GM23248 (cell line): ENCODE measurements around the gene SLC39A12. TPM values are rescaled to one million over a fixed set of nuclear protein-coding genes. Genes with fewer than 3 reads are reported as not detected.
A peak's percentile ranks its signal among the peaks of the same experiment; 100 is the strongest.

Experiments
- DNase-seq: peaks from one replicate; pipeline ENCODE4 v3.0.0-alpha.2; 2015
- H2AFZ ChIP-seq: fragments of 200-600 bp; sonication (generic); 2 replicates; pipeline ENCODE4 v1.6.1; 2016; ENCODE audit warnings: antibody characterized with exemption
- H3F3A ChIP-seq: fragments of 200-600 bp; sonication (generic); 2 replicates; pipeline ENCODE4 v1.6.1; 2016; ENCODE audit warnings: mild to moderate bottlenecking, antibody characterized with exemption, mixed run types; ENCODE audit not compliant: insufficient read depth
- H3K27ac ChIP-seq: fragments of 200-600 bp; sonication (generic); 2 replicates; pipeline ENCODE4 v1.5.1; 2016; ENCODE audit warnings: mild to moderate bottlenecking
- H3K27me3 ChIP-seq: fragments of 200-600 bp; sonication (generic); replicated peaks from 2 replicates; pipeline ENCODE4 v1.6.1; 2016; ENCODE audit warnings: mild to moderate bottlenecking; ENCODE audit not compliant: insufficient read depth
- H3K36me3 ChIP-seq: fragments of 200-600 bp; sonication (generic); 2 replicates; pipeline ENCODE4 v1.6.1; 2016; ENCODE audit warnings: low read depth, mild to moderate bottlenecking
- H3K4me1 ChIP-seq: fragments of 200-600 bp; sonication (generic); 2 replicates; pipeline ENCODE4 v1.6.1; 2016; ENCODE audit warnings: mild to moderate bottlenecking; ENCODE audit not compliant: insufficient read depth
- H3K4me2 ChIP-seq: fragments of 200-600 bp; sonication (generic); one replicate; pipeline ENCODE4 v1.6.1; 2016; ENCODE audit warnings: mild to moderate bottlenecking; ENCODE audit not compliant: unreplicated experiment
- H3K4me3 ChIP-seq: fragments of 200-600 bp; sonication (generic); 2 replicates; pipeline ENCODE4 v1.5.1; 2016; ENCODE audit warnings: mild to moderate bottlenecking
- H3K79me2 ChIP-seq: fragments of 200-600 bp; sonication (generic); 2 replicates; pipeline ENCODE4 v1.6.1; 2016; ENCODE audit warnings: mild to moderate bottlenecking; ENCODE audit not compliant: insufficient read depth
- H3K9ac ChIP-seq: fragments of 200-600 bp; sonication (generic); 2 replicates; pipeline ENCODE4 v1.6.1; 2016; ENCODE audit warnings: mild to moderate bottlenecking
- H3K9me2 ChIP-seq: fragments of 200-600 bp; sonication (generic); 2 replicates; pipeline ENCODE4 v1.6.1; 2016; ENCODE audit warnings: mixed run types, mild to moderate bottlenecking, moderate library complexity; ENCODE audit not compliant: insufficient read depth
- H3K9me3 ChIP-seq: fragments of 200-600 bp; sonication (generic); one replicate; pipeline ENCODE4 v1.6.1; 2017; ENCODE audit warnings: low read depth
- H4K20me1 ChIP-seq: fragments of 200-600 bp; sonication (generic); 2 replicates; pipeline ENCODE4 v1.6.0; 2016; ENCODE audit not compliant: insufficient read depth
- EZH2 ChIP-seq: fragments of 200-600 bp; sonication (generic); IDR thresholded peaks from 2 replicates; pipeline ENCODE4 v1.6.1; 2018; ENCODE audit warnings: antibody characterized with exemption, mild to moderate bottlenecking; ENCODE audit not compliant: insufficient read depth, poor library complexity, severe bottlenecking
- EZH2phosphoT487 ChIP-seq: fragments of 200-600 bp; sonication (generic); IDR thresholded peaks from 2 replicates; pipeline ENCODE4 v1.6.1; 2018; ENCODE audit warnings: antibody characterized with exemption, moderate library complexity, mild to moderate bottlenecking, low read depth; ENCODE audit not compliant: insufficient read depth
- WGBS, 2 experiments: methylation state at CpG; one replicate each; pipeline ENCODE4 v1.1.6; 2015 to 2017; ENCODE audit warnings: low lambda C conversion rate in 2 of 2, low coverage in 1 of 2; ENCODE audit errors: missing lambda C conversion rate in 2 of 2; 5-methylcytosine and 5-hydroxymethylcytosine counted together
- in situ Hi-C: fragments of 300-500 bp; cut with MboI; formaldehyde crosslinking; loops from 2 replicates; pipeline ENCODE4 v1.15.0; 2020
- polyA plus RNA-seq: library from polyadenylated mRNA; unstranded; fragments of >200 nt; fragmentation: Nextera tagmentation; extraction: Ambion mirVana; gene quantifications from 2 replicates; pipeline ENCODE4 v1.2.1, GENCODE V29; 2016
- total RNA-seq: library from RNA; depleted of rRNA; stranded (reverse); fragments of >200 nt; shearing (Covaris generic); gene quantifications from 2 replicates; pipeline ENCODE4 v1.2.3, GENCODE V29; 2014

SLC39A12 gene
- total and polyA plus RNA-seq, 2 experiments from 2014 or later = not detected

- Histone ChIP-seq H3K4me3 (no peak overlapping the region), H3K79me2 (no peaks in the 10 kb centered on the region), H3K27ac (no peak overlapping the region), H3K9me3 (no peaks in the 10 kb centered on the region), H3K4me2 (no peak overlapping the region), H4K20me1 (no peaks in the 10 kb centered on the region), H2AFZ (no peak overlapping the region), H3K4me1 (peaks cover 38% of the 10 kb centered on the region), H3K36me3 (no peaks in the 10 kb centered on the region), H3K27me3 (no peaks in the 10 kb centered on the region), H3K9me2 (no peaks in the 10 kb centered on the region), H3K9ac (no peak overlapping the region), H3F3A (peaks cover 31% of the 10 kb centered on the region)
- TF ChIP-seq EZH2phosphoT487 (no peak), EZH2 (no peak)
- 7 to 10% methylated on average over 1 of the region's 1 CpG for WGBS, 2 experiments
- no peak for DNase-seq
- in situ Hi-C loops = no loop called here
These were observed 57.3 kb downstream of the SLC39A12 start for GRCh38 chr10:18008986-18009385.

DNA sequence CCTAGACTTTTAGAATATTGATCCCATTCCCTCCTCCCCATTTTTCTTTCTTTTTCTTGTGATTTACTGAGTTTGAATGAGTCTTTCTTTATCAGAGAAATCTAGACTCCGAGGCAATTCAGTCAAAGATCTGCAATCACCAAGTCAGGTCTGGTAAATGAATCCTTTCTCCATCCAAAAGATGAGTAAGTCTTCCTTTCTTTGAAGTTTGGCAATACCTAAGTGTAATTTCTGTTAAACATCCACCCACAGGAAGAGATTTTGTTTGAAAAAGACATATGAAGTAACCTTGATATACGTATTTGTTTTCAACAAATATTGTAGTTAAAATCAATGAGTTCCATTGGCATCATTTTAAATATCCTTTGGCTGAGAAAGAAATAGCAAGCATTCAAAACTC, 58.3 kb downstream of the SLC39A12 start:
- peak overlapping the region; percentile 80 for H2AFZ ChIP-seq
- H3K4me3 ChIP-seq = peak overlapping the region; percentile 54
- no peaks in the 10 kb centered on the region for H4K20me1 ChIP-seq
- TF ChIP-seq EZH2 = no peak
- H3K9ac ChIP-seq = 0 out of 2 replicates have a peak overlapping the region, but pooled peaks have one; percentile 24
- H3K4me1 ChIP-seq = peaks cover 37% of the 10 kb centered on the region
- peak overlapping the region; percentile 70 for H3K4me2 ChIP-seq
- H3K27me3 ChIP-seq = no peaks in the 10 kb centered on the region
- WGBS, 2 experiments = 0 to 1% methylated on average over 2 of the region's 2 CpGs
- H3K36me3 ChIP-seq = no peaks in the 10 kb centered on the region
- no peaks in the 10 kb centered on the region for H3K9me2 ChIP-seq
- DNase-seq = peak; percentile 84
- H3K9me3 ChIP-seq = no peaks in the 10 kb centered on the region
- peak overlapping the region; percentile 60 for H3K27ac ChIP-seq
- peaks cover 31% of the 10 kb centered on the region for H3F3A ChIP-seq
- H3K79me2 ChIP-seq = no peaks in the 10 kb centered on the region
- in situ Hi-C loops = no loop called here

DNA sequence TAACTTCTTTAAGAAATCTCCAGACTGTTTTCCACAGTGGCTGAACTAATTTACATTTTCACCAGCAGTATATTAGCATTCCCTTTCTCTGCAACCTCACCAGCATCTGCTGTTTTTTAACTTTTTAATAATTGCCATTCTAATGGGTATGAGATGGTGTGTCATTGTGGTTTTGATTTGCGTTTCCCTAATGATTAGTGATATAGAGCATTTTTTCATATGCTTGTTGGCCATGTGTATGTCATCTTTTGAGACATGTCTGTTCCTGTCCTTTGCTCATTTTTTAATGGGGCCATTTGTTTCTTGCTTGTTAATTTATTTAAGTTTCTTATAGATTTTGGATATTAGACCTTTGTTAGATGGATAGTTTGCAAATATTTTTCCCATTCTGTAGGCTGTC, 68.8 kb downstream of the SLC39A12 start:
- no peaks in the 10 kb centered on the region for H3K79me2 ChIP-seq
- in situ Hi-C loops = no loop called here
- no peaks in the 10 kb centered on the region for H3F3A ChIP-seq
- H4K20me1 ChIP-seq = no peaks in the 10 kb centered on the region
- no peak for DNase-seq
- no peaks in the 10 kb centered on the region for H3K9me2 ChIP-seq
- 39 to 50% methylated on average over 1 of the region's 1 CpG for WGBS, 2 experiments
- no peaks in the 10 kb centered on the region for H3K4me1 ChIP-seq
- no peak overlapping the region for H3K4me3 ChIP-seq
- H3K4me2 ChIP-seq = no peak overlapping the region
- H3K27me3 ChIP-seq = no peaks in the 10 kb centered on the region
- no peaks in the 10 kb centered on the region for H3K36me3 ChIP-seq
- TF ChIP-seq EZH2 (no peak), EZH2phosphoT487 (no peak)
- no peak overlapping the region for H3K27ac ChIP-seq
- no peak overlapping the region for H3K9ac ChIP-seq
- no peaks in the 10 kb centered on the region for H3K9me3 ChIP-seq
- H2AFZ ChIP-seq = no peak overlapping the region

GRCh38 chr10:18021725-18022480, 70.2 kb downstream of the SLC39A12 start:
- TF ChIP-seq EZH2phosphoT487 (no peak), EZH2 (no peak)

More at GRCh38 chr10:18021725-18022480, 70.2 kb downstream of the SLC39A12 start:
- 0 out of 2 replicates have a peak, but pooled peaks cover 5% of the 10 kb centered on the region for H3K27me3 ChIP-seq
- no peaks in the 10 kb centered on the region for H3K9me2 ChIP-seq
- DNase-seq = no peak
- H3F3A ChIP-seq = no peaks in the 10 kb centered on the region
- no peak overlapping the region for H3K27ac ChIP-seq
- no peak overlapping the region for H3K9ac ChIP-seq
- H3K4me3 ChIP-seq = no peak overlapping the region
- in situ Hi-C loops = no loop called here
- H2AFZ ChIP-seq = no peak overlapping the region
- H3K4me2 ChIP-seq = no peak overlapping the region
- H3K4me1 ChIP-seq = no peaks in the 10 kb centered on the region
- no peaks in the 10 kb centered on the region for H3K79me2 ChIP-seq
- H3K9me3 ChIP-seq = no peaks in the 10 kb centered on the region
- no peaks in the 10 kb centered on the region for H4K20me1 ChIP-seq
- WGBS, 2 experiments = 6 to 8% methylated on average over 2 of the region's 2 CpGs
- no peaks in the 10 kb centered on the region for H3K36me3 ChIP-seq
